Right ventricle myocardium superior (tissue), 1 donor: ENCODE results near the gene OSTN. TPM values are rescaled to one million over a fixed set of nuclear protein-coding genes. Genes with fewer than 3 reads are reported as not detected.
A peak's percentile ranks its signal among the peaks of the same experiment; 100 is the strongest.
"Not testable (repeated sequence)": the region's sequence is repeated elsewhere in the genome, so short reads cannot be mapped to it uniquely, and the experiment has no call there.

ENCODE experiments used
- ATAC-seq: fragments of 200-7000 bp; cut with Tn5 transposase; one replicate; pipeline ENCODE4 v1.9.1; 2020; ENCODE audit warnings: mild to moderate bottlenecking; ENCODE audit not compliant: poor library complexity
- DNase-seq: peaks from one replicate; pipeline ENCODE4 v3.0.0-alpha.2; 2020
- intact Hi-C: fragments of 100-400 bp; cut with DNase I; formaldehyde crosslinking; loops from one replicate; pipeline ENCODE4 v1.11.2; 2022
- long read RNA-seq: library from polyadenylated mRNA; unstranded; transcript quantifications from one replicate; pipeline ENCODE4 v2.0.0, GENCODE V29; 2021
- total RNA-seq: library from RNA; stranded (reverse); fragmentation: NEBNext Ultra II Directional; extraction: Animal tissue kit (Norgen Biotek cat#: 25700); gene quantifications from one replicate; pipeline ENCODE4 v1.2.1, GENCODE V29; 2021
- donor health status: DM: no; HTN: yes; CAD: no; lungs with severe emphysema.

OSTN gene, protein sequence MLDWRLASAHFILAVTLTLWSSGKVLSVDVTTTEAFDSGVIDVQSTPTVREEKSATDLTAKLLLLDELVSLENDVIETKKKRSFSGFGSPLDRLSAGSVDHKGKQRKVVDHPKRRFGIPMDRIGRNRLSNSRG
- total RNA-seq: not detected
- long read RNA-seq: 0 reads

DNA sequence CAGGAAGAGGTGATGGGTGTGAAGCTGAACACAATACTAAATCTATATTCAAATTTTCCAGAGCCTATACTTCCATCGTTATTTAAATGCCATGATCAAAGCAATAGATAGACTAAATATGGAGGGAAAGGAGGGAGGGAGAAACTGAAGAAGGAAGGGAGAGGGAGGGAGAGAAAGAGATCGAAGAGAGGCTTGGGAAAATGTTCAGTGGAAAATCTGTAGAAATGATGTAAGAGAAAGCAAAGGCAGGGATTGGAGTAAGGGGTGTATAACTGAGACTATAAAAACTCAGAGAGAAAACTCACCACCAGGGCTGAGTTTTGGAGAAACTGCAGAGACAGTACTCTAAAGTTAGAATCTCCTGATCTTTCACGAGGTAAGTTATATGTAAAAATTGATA is at the start of gene OSTN:
TSS of gene OSTN (plus strand) at position 310 of the 400 bp plus-strand sequence. CDS start 13,292 bp downstream, outside the sequence.
- DNase-seq (no peak), ATAC-seq (no peak)
- intact Hi-C loops: no loop called here

DNA sequence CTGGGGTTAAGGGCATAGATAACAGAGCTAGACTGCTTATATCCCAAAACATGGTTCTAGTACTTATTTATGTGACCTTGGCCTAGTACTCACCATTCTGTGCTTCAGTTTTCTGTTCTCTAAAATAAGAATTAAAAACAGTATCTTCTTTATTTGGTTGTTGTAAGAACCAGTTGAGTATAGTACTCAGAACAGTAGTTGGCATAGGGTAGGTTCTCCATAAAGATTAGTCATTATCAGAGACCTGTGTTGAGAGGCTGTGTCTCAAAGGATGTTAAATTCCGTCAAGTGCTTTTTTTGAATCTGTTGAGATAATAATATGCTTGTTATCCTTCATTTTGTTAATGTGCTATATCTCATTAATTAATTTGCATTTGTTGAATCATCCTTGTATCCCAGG is 47.4 kb upstream of the OSTN start:
- intact Hi-C loops: no loop called here
- DNase-seq (no peak), ATAC-seq (no peak)

DNA sequence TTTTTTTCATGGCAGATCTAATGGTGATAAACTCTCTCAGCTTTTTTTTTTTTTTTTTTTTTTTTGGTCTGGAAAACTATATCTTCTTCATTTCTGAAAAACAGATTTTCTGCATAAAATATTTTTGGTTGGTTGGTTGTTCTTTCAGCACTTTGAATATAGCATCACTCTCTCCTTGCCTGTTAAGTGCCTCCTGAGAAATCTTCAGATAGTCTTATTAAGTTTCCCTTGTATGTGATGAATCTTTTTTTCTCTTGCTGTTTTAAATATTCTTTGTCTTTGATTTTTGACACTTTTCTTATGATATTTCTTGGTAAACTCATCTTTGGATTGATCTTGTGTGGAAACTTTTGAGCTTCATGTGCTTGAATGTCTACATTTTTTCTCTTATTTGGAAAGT is 44.2 kb upstream of the OSTN start:
- intact Hi-C loops: no loop called here
- no peak for DNase-seq
- no peak for ATAC-seq

DNA sequence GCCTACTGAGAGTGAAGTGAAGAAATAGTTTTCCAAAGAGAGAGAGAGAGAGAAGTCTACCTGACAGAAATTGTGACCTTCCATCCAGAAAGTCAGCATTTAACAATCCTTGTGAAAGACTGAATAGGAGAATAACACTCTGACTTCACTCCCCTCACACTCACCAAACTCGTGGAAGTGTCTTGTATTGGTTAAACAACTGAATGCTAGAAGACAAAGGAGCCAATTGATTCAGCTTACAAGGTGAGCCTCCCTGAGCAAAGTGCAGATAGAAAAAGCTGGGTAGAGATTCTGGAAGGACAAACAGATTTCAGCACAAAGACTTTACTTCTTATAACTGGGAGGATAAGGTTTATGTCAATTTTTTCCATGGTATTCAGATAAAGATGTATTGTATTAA is 40.8 kb upstream of the OSTN start:
- ATAC-seq: no peak
- intact Hi-C loops: no loop called here
- no peak for DNase-seq

DNA sequence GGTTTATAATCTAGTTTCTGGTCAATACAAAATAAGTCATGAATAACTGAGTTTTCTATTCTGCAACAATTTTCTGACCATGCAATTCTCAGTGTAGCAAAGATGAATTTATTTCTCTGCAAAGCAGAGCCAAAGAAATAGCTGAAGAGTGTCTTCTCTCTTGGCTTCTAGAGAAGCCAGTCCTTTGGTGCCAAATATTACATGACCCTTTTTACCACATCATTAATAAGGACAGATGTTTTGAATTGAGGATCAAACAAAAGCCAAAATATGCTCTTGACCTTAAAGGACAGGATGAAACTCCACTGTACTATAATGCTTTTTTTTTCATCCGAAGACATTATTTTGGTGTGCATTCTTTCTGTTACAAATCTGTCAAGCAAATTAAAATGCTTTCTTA is 40.2 kb upstream of the OSTN start:
- ATAC-seq (no peak), DNase-seq (no peak)
- intact Hi-C loops: no loop called here

DNA sequence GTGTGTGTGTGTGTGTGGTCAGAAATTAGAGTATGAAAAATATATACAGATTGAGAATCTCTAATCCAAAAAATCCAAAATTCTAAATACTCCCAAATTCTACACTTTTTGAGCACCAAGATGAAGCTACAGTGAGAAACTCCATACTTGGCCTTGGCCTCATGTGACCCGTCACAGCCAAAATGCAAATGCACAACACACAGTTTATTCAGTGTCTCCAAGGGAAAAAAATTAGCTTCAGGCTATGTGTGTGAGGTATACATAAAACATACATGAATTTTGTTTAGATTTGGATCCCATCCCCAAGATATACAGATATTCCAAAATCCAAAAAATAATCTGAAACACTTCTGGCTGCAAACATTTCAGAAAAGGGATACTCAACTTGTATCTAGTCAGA is 33.2 kb upstream of the OSTN start:
- ATAC-seq: no peak
- intact Hi-C loops: no loop called here
- no peak for DNase-seq

DNA sequence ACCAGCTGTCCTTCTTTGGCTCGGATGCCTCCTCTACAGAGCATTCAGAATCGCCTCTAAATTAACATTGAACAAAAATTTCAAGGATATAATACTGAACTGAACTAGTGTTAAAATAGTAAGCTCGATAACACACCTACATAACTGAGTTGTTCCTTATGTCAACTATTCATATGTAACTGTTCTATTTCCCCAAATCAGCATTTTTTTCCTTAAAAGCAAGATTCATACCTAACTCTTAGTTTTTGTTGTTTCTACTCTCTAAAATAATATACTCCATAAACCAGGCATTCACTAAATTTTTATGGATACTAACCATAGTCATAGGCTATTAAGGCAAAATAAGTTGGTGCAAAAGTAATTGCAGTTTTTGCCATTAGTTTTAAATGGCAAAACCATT is 32.7 kb upstream of the OSTN start:
- DNase-seq (no peak), ATAC-seq (no peak)
- intact Hi-C loops: no loop called here

DNA sequence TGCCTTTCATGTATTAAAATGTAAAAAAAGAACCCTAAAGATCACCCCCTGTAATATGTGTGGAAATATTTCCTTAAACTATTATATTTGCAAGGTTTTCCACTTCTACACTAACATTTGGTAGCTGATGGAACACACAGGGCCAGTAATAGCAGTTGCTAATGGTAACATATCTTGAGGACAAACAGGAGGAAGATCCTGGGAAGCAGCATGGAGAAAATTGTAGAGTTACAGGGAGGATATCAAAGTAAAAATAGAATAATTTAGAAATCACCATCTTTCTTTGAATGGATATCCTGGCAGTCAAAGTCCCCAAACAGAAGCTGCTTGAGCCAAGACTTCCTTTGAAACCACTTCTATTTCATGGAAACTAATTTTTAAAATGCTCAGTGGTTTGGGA is 29.5 kb upstream of the OSTN start:
- DNase-seq (no peak), ATAC-seq (peak; percentile 59)
- intact Hi-C loops: no loop called here

DNA sequence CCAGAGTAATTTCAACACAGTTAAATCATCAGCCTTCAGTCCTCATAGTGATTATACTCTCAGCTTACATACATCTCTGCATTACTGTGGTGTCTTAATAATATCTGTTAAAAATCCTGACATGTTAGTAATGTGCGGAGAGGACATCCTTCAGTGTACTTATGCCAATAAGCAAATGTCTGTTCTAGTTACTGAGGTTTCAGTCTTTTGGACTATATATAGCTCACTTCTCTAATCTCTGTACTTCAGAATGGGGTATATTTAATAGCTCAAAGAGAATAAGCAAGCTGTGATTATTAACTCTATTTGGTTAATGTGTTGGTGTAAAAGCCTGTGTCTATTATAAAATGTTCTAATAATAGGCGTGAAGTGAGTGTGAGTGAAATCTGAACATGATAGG is 28.9 kb upstream of the OSTN start:
- peak; percentile 66 for ATAC-seq
- DNase-seq: no peak
- intact Hi-C loops: no loop called here

DNA sequence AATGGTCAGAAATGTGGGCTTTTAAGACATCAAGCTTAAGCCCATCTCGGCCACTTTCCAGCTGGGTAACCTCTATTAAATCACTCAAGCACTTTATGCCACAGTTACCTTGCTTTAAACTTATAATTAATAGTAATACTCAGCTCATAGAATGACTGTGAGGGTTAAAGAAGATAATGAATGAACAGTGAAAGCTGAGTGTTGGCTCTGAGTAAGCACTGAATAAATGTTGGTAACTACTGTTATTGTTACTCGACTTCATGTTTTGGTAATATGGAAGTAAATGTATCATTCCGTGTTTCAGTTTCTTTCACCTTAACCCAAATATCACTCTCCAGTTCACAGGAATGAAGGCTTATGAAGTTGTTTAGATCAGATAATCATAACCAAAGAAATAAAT is 23.9 kb upstream of the OSTN start:
- intact Hi-C loops: no loop called here
- DNase-seq: no peak

DNA sequence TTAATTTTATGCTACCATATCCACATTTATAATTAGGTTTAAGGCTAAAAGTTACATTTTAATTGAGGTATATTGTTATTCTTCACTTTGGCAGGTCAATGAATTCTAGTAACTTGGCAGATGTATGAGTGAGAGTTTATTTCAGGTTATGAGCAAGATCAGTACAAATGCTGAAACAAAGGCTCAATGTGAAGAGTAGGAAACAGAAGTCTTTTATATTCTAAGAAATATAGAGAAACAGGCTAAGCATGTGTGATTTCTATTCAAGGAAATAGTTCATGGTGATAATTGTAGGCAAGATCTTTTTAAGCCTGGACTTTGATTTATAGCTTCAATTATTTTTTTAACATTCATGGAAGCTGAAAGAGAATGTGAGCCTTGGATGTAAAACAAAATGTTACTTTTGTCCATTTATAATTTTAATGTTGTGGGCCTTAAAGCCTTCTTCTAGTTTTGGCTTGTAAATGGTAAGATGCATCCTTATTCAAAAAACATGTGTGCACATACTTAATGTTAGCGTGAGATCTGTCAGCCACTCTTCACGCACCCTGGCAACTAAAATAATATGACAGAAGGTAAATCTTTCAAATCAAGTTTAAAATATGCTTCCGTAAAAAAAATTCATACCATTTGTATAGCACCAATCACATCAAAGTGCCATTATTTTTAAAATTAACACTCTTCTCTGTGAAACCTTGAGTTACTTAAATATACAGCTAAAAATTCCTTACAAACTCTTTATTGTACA is 22.8 kb upstream of the OSTN start:
- intact Hi-C loops: no loop called here
- ATAC-seq (no peak), DNase-seq (no peak)

More for the DNA sequence above, 23.9 kb upstream of the OSTN start:
- ATAC-seq: no peak

DNA sequence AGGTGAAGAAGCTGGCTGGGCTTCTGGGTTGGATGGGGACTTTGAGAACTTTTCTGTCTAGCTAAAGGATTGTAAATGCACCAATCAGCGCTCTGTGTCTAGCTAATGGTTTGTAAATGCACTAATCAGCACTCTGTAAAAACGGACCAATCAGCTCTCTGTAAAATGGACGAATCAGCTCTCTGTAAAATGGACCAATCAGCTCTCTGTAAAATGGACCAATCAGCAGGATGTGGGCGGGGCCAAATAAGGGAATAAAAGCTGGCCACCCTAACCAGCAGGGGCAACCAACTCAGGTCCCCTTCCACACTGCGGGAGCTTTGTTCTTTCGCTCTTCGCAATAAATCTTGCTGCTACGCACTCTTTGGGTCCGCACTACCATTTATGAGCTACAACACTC is 13.7 kb upstream of the OSTN start:
- intact Hi-C loops, ATAC-seq, DNase-seq: not testable (repeated sequence)

DNA sequence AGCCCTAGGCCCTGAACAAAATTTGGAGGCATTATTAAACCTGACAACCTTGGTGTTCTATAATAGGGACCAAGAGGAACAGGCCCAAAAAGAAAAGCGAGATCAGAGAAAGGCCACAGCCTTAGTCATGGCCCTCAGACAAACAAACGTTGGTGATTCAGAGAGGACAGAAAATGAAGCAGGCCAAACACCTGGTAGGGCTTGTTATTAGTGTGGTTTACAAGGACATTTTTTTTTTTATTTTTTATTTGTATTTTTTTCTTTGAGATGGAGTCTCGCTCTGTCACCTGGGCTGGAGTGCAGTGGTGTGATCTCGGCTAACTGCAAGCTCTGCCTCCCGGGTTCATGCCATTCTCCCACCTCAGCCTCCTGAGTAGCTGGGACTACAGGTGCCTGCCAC is 10.8 kb upstream of the OSTN start:
- intact Hi-C loops, ATAC-seq, DNase-seq: not testable (repeated sequence)

DNA sequence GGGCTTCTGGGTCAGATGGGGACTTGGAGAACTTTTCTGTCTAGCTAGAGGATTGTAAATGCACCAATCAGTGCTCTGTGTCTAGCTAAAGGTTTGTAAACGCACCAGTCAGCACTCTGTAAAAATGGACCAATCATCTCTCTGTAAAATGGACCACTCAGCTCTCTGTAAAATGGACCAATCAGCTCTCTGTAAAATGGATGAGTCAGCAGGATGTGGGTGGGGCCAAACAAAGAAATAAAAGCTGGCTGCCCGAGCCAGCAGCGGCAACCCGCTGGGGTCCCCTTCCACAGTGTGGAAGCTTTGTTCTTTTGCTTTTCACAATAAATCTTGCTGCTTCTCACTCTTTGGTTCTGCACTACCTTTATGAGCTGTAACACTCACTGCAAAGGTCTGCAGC is 6.8 kb upstream of the OSTN start:
- intact Hi-C loops, DNase-seq, ATAC-seq: not testable (repeated sequence)

DNA sequence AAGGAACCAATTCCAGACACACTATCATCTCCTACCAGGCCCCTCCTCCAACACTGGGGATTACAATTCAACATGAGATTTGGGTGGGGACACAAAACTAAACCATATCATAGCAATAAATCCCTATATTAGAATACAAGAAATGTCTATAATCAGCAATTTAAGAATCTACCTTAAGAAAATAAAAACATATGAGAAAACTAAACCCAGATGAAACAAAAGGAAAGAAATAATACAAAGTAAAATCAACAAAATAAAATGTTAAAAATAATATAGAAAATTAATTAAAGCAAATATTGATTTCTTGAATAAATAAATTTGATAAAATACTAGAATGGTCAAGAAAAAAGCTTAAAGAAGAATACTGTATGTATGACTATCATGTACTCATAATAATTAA is 6.1 kb upstream of the OSTN start:
- intact Hi-C loops: no loop called here
- DNase-seq (no peak), ATAC-seq (no peak)

DNA sequence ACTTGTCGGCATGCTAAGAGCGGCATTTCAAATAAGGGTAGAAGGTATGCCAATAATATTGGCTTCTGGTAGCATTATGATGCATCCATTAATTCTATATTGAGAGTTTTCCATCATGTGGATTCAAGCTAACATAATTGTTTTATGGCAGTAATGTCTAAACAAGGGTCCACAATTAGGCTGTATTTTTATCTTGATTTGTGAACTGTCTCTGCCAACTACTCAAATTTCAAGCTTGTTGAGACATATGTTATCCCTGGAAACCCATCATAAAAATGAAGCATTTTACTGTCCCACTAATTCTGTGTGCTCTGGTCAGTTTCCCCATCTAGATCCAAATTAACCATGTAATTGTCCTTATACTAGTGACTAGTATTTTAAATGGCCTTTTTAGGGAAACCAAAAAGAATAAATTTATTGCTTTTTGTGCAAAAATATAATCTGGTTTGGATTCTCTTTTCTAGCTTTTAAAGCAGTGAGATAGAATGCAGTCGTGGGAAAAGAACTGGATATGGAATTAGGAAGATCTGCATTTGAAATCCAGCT is 1.2 kb upstream of the OSTN start:
- DNase-seq: no peak
- intact Hi-C loops: no loop called here
- no peak for ATAC-seq

DNA sequence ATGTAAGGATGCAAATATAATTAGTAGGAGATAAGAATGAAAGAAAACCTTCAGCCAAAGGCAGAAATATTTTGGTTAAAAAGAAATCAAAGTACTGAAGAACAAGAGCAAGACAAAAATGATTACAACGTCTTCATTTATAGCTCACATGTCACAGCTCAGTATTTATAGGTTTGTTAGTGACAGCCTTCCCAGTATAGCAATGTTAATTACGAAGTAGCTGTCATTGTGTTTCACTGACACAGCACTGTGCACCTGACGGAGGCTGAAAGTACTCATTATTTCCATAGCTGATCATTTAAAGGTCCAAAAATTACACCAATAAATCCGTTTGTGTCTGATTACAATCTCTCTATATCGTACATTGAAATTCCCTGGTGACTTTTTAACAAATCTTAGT is 561 bp upstream of the OSTN start:
- intact Hi-C loops: no loop called here
- no peak for DNase-seq
- ATAC-seq: peak; percentile 70

DNA sequence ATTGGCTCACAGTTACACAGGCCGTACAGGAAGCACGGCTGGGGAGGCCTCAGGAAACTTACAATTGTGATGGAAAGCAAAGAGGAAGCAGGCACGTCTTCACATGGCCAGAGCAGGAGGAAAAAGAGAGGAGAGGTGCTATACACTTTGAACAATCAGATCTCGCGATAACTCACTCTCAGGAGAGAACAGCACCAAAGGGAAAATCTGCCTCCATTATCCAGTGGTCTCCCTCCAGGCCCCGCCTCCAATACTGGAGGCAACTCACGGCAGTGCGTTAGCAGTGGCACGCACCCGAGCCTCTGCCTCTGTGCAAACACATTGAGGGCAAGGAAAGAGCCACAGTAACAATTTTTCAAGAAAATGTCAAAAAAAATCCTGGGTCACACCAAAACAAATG is 11.0 kb downstream of the OSTN start:
- no peak for ATAC-seq
- intact Hi-C loops: no loop called here
- DNase-seq: no peak

DNA sequence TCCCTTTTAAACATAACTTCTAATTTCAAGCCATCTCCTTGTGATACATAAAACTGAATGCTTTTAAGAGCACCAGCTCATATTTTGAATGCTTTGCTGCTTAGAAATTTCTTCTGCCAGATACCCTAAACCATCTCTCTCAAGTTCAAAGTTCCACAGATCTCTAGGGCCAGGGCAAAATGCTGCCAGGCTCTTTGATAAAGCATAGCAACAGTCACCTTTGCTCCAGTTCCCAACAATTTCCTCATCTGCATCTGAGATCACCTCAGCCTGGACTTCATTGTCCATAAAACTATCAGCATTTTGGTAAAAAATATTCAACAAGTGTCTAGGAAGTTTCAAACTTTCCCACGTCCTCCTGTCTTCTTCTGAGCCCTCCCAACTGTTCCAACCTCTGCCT is 17.5 kb downstream of the OSTN start:
- no peak for DNase-seq
- intact Hi-C loops: no loop called here
- ATAC-seq: no peak

DNA sequence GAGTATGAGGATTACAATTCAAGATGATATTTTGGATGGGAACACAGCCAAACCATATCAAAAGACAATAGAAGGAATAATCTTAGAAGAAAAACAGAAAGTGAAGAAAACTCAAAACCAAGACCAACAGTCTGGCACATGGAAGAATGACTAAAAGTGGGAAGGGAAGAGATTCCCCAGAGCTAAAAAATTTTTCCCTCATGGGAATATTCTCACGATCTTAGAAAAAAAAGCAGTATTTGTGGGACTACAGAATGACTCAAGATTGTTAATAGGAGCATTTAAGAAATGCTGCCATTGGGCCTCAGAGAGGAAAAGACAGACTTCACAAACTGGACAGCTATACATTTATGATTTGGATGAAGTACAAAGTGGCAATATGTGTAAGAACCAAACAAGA is 18.3 kb downstream of the OSTN start:
- intact Hi-C loops: no loop called here
- ATAC-seq (no peak), DNase-seq (no peak)
